Trophoblast cell (in vitro differentiated cells and primary cell): ENCODE data around the gene TSHZ2.

Source experiments
- DNase-seq, 2 donors: peaks; one replicate each; pipeline ENCODE4 v3.0.0-alpha.2; 2016
- H2AFZ ChIP-seq: 2 replicates; pipeline ENCODE4 v1.6.1; 2013; ENCODE audit warnings: low read length, moderate library complexity, mild to moderate bottlenecking; ENCODE audit not compliant: insufficient read depth, poor library complexity
- H2AK5ac ChIP-seq: 2 replicates; pipeline ENCODE4 v1.6.1; 2013; ENCODE audit warnings: mild to moderate bottlenecking, low read length
- H2BK120ac ChIP-seq: 2 replicates; pipeline ENCODE4 v1.6.1; 2013; ENCODE audit warnings: low read length, mild to moderate bottlenecking, moderate library complexity; ENCODE audit not compliant: insufficient read depth, poor library complexity
- H2BK12ac ChIP-seq: 2 replicates; pipeline ENCODE4 v1.6.1; 2013; ENCODE audit warnings: mild to moderate bottlenecking, low read length, moderate library complexity
- H2BK5ac ChIP-seq: 2 replicates; pipeline ENCODE4 v1.6.1; 2013; ENCODE audit warnings: low read length, low read depth, moderate library complexity, mild to moderate bottlenecking; ENCODE audit not compliant: poor library complexity
- H3K14ac ChIP-seq: 2 replicates; pipeline ENCODE4 v1.6.1; 2013; ENCODE audit warnings: mild to moderate bottlenecking, low read length
- H3K18ac ChIP-seq: 2 replicates; pipeline ENCODE4 v1.6.1; 2013; ENCODE audit warnings: mild to moderate bottlenecking, low read length
- H3K23ac ChIP-seq: 2 replicates; pipeline ENCODE4 v1.6.1; 2013; ENCODE audit warnings: low read length
- H3K27ac ChIP-seq: 2 replicates; pipeline ENCODE4 v1.5.1; 2013; ENCODE audit warnings: low read depth, mild to moderate bottlenecking, inconsistent platforms, low read length, moderate library complexity
- H3K27me3 ChIP-seq: 2 replicates; pipeline ENCODE4 v1.6.1; 2013; ENCODE audit warnings: inconsistent platforms, mild to moderate bottlenecking, low read length, moderate library complexity; ENCODE audit not compliant: insufficient read depth
- H3K36me3 ChIP-seq, 2 experiments: 1 replicate in 1 of 2; 2 replicates in 1 of 2; pipeline ENCODE4 v1.6.1; 2013; ENCODE audit warnings: low read length in 2 of 2, mild to moderate bottlenecking in 2 of 2, moderate library complexity in 1 of 2; ENCODE audit not compliant: insufficient read depth in 2 of 2, control insufficient read depth in 1 of 2
- H3K4ac ChIP-seq: 2 replicates; pipeline ENCODE4 v1.6.1; 2013; ENCODE audit warnings: low read depth, mild to moderate bottlenecking, low read length, moderate library complexity
- H3K4me1 ChIP-seq, 2 experiments: 1 replicate in 1 of 2; 2 replicates in 1 of 2; pipeline ENCODE4 v1.6.1; 2013; ENCODE audit warnings: low read length in 2 of 2, mild to moderate bottlenecking in 2 of 2, moderate library complexity in 1 of 2; ENCODE audit not compliant: insufficient read depth in 2 of 2, control insufficient read depth in 1 of 2
- H3K4me2 ChIP-seq: 2 replicates; pipeline ENCODE4 v1.6.1; 2013; ENCODE audit warnings: inconsistent platforms, mild to moderate bottlenecking, low read length, moderate library complexity
- H3K4me3 ChIP-seq: 2 replicates; pipeline ENCODE4 v1.5.1; 2013; ENCODE audit warnings: mild to moderate bottlenecking, low read depth, low read length, inconsistent platforms
- H3K79me1 ChIP-seq: one replicate; pipeline ENCODE4 v1.6.1; 2013; ENCODE audit warnings: low read length
- H3K79me2 ChIP-seq: 2 replicates; pipeline ENCODE4 v1.6.1; 2013; ENCODE audit warnings: low read length, mild to moderate bottlenecking; ENCODE audit not compliant: control insufficient read depth, insufficient read depth, poor library complexity
- H3K9ac ChIP-seq: 2 replicates; pipeline ENCODE4 v1.6.1; 2013; ENCODE audit warnings: mild to moderate bottlenecking, low read length
- H3K9me3 ChIP-seq: 2 replicates; pipeline ENCODE4 v1.6.1; 2013; ENCODE audit warnings: low read depth, mild to moderate bottlenecking, control low read depth, inconsistent platforms, low read length; ENCODE audit not compliant: insufficient read depth
- H4K12ac ChIP-seq: 2 replicates; pipeline ENCODE4 v1.6.1; 2013; ENCODE audit warnings: low read depth, mild to moderate bottlenecking, low read length, moderate library complexity
- H4K8ac ChIP-seq: 2 replicates; pipeline ENCODE4 v1.6.1; 2013; ENCODE audit warnings: low read depth, mild to moderate bottlenecking, low read length, moderate library complexity
- H4K91ac ChIP-seq: one replicate; pipeline ENCODE4 v1.6.1; 2013; ENCODE audit warnings: low read depth, mild to moderate bottlenecking, low read length, moderate library complexity
- WGBS: extraction: QIAGEN DNeasy Blood & Tissue Kit; methylation state at CpG from one replicate; pipeline ENCODE4 v1.1.7; 2013; ENCODE audit warnings: missing lambda C conversion rate; ENCODE audit not compliant: insufficient read length, insufficient coverage; ENCODE audit errors: extremely low coverage; 5-methylcytosine and 5-hydroxymethylcytosine counted together

Gene TSHZ2

GRCh38 chr20:52975803-52976531 is 3.8 kb downstream of the TSHZ2 start:
- no peak overlapping the region for H3K9ac ChIP-seq
- peaks cover 15% of the 10 kb centered on the region for H3K27me3 ChIP-seq
- no peak overlapping the region for H3K23ac ChIP-seq
- no peak overlapping the region for H3K18ac ChIP-seq
- no peak for DNase-seq
- H3K4me3 ChIP-seq: no peak overlapping the region
- no peak overlapping the region for H3K14ac ChIP-seq
- peaks cover 0 to 7% of the 10 kb centered on the region in 2 experiments for H3K4me1 ChIP-seq
- H3K79me2 ChIP-seq: no peaks in the 10 kb centered on the region
- H3K27ac ChIP-seq: no peak overlapping the region
- no peak overlapping the region for H3K4ac ChIP-seq
- H3K79me1 ChIP-seq: no peaks in the 10 kb centered on the region
- no CpG with 5 or more reads among the region's 3 CpGs for WGBS
- H4K91ac ChIP-seq: no peak overlapping the region
- no peak overlapping the region for H2BK120ac ChIP-seq
- H3K9me3 ChIP-seq: peaks cover 2% of the 10 kb centered on the region
- H4K8ac ChIP-seq: no peak overlapping the region
- H3K36me3 ChIP-seq: no peaks in the 10 kb centered on the region
- H2AFZ ChIP-seq: no peak overlapping the region
- no peak overlapping the region for H2AK5ac ChIP-seq
- no peak overlapping the region for H2BK5ac ChIP-seq
- no peak overlapping the region for H2BK12ac ChIP-seq
- H3K4me2 ChIP-seq: no peak overlapping the region
- no peak overlapping the region for H4K12ac ChIP-seq

DNA sequence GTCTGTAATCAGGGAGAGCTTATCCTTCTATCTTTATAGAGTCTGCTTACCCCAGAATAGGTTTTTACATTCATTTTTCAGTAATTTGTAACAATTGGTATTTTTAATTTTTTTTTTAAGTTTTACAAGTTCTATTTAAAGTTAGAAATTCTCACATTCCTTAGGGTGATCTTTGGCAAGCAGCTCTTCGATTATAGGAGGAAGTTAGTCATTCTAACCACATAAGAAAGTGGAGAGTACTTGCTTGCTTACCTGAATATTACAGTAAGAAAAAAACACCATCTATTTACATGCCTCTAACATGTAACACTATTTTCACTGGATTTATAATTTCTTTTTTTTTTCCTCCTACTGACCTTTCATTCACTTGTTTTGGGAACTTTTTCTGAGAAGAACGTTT is 6.7 kb downstream of the TSHZ2 start:
- H3K27ac ChIP-seq: no peak overlapping the region
- no peak overlapping the region for H2BK5ac ChIP-seq
- H4K8ac ChIP-seq: no peak overlapping the region
- H2BK120ac ChIP-seq: no peak overlapping the region
- no peak overlapping the region for H3K18ac ChIP-seq
- H3K27me3 ChIP-seq: no peaks in the 10 kb centered on the region
- no peak overlapping the region for H3K14ac ChIP-seq
- no peak overlapping the region for H3K9ac ChIP-seq
- H2AFZ ChIP-seq: no peak overlapping the region
- no peaks in the 10 kb centered on the region for H3K9me3 ChIP-seq
- no peak overlapping the region for H3K4me3 ChIP-seq
- H3K4me1 ChIP-seq: no peaks in the 10 kb centered on the region
- no peaks in the 10 kb centered on the region for H3K79me2 ChIP-seq
- DNase-seq: no peak
- no peaks in the 10 kb centered on the region for H3K36me3 ChIP-seq
- H2BK12ac ChIP-seq: no peak overlapping the region
- WGBS: no CpG with 5 or more reads among the region's 2 CpGs
- H3K4ac ChIP-seq: no peak overlapping the region
- H2AK5ac ChIP-seq: no peak overlapping the region
- no peak overlapping the region for H3K4me2 ChIP-seq
- no peak overlapping the region for H4K91ac ChIP-seq
- no peak overlapping the region for H3K23ac ChIP-seq
- H3K79me1 ChIP-seq: no peaks in the 10 kb centered on the region
- no peak overlapping the region for H4K12ac ChIP-seq

DNA sequence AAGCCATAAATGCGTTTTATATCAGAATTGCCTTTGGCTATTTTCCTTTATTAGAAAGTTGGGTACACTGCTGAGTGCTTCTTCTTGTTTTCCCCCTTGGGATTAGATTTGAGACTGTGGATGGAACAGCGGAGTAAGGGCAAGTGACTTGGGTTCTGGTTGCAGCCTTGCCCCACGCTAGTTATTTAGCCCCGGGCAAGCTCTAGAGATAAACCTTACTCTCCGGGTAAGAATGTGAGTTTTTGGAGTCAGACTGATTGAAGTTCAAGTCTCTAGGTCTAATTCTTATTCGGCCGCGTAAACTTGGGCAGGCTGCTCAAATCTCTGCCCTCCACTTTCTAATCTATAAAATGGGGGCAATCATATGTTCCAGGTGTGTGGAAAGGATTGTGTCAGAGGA is 8.9 kb downstream of the TSHZ2 start:
- no peaks in the 10 kb centered on the region for H3K79me1 ChIP-seq
- no peak overlapping the region for H2AFZ ChIP-seq
- no peak overlapping the region for H3K4ac ChIP-seq
- no peak overlapping the region for H2BK120ac ChIP-seq
- WGBS: no CpG with 5 or more reads among the region's 8 CpGs
- no peak overlapping the region for H4K91ac ChIP-seq
- H2BK12ac ChIP-seq: no peak overlapping the region
- no peak overlapping the region for H4K8ac ChIP-seq
- no peaks in the 10 kb centered on the region for H3K36me3 ChIP-seq
- peak in 1 of 2 donors; percentile 69 for DNase-seq
- H3K23ac ChIP-seq: no peak overlapping the region
- no peak overlapping the region for H2AK5ac ChIP-seq
- H3K18ac ChIP-seq: no peak overlapping the region
- no peak overlapping the region for H3K27ac ChIP-seq
- no peak overlapping the region for H2BK5ac ChIP-seq
- H3K4me1 ChIP-seq: no peaks in the 10 kb centered on the region
- H3K4me2 ChIP-seq: no peak overlapping the region
- no peak overlapping the region for H3K4me3 ChIP-seq
- H3K79me2 ChIP-seq: no peaks in the 10 kb centered on the region
- H3K9me3 ChIP-seq: no peaks in the 10 kb centered on the region
- no peak overlapping the region for H4K12ac ChIP-seq
- H3K14ac ChIP-seq: no peak overlapping the region
- no peak overlapping the region for H3K9ac ChIP-seq
- no peaks in the 10 kb centered on the region for H3K27me3 ChIP-seq

DNA sequence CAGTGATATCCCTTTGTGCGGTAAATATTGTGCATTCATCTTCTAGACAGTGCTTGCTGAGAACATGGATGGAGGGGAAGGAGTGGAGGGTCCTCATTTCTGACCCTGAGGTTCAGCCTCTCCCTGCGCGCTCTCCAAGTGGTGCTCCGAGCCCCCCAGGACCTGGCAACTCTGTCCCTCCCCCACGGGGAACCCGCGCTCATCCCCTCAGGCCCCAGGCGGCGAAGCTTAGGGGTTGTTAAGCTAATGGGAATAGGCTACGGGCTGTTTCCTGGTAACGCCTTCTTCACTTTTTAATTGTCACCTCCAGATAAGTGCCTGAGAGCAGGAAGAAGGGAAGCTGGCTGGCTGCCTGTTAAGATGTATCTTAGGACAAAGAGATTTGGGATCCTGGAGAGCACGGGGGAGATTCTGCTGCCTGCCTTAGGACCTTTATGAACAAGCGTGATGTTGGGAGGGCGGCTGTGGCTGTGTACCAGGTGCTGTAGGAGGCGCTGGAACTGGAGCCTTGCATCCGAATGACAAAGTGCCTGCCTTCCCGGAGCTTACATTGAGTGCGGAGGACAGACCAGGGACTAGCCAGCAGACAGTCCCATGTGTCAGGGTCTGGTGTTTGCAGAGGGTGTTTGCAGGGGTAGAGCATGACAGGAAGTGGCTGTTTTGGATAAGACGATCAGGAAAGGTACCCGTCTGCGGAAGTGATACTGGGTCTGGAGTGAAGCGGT is 11.7 kb downstream of the TSHZ2 start:
- H3K18ac ChIP-seq: no peak overlapping the region
- H3K9ac ChIP-seq: no peak overlapping the region
- no peak for DNase-seq
- H3K23ac ChIP-seq: no peak overlapping the region
- no peak overlapping the region for H3K4me3 ChIP-seq
- no peak overlapping the region for H3K14ac ChIP-seq
- no CpG with 5 or more reads among the region's 22 CpGs for WGBS
- H3K4ac ChIP-seq: no peak overlapping the region
- H2BK5ac ChIP-seq: no peak overlapping the region
- H3K79me2 ChIP-seq: no peaks in the 10 kb centered on the region
- H3K4me2 ChIP-seq: no peak overlapping the region
- H3K27me3 ChIP-seq: no peaks in the 10 kb centered on the region
- H2BK12ac ChIP-seq: no peak overlapping the region
- H4K91ac ChIP-seq: no peak overlapping the region
- H3K4me1 ChIP-seq: no peaks in the 10 kb centered on the region
- H3K9me3 ChIP-seq: no peaks in the 10 kb centered on the region
- H3K36me3 ChIP-seq: no peaks in the 10 kb centered on the region
- H3K27ac ChIP-seq: no peak overlapping the region
- no peak overlapping the region for H2AFZ ChIP-seq
- no peak overlapping the region for H4K12ac ChIP-seq
- no peaks in the 10 kb centered on the region for H3K79me1 ChIP-seq
- no peak overlapping the region for H2AK5ac ChIP-seq
- H4K8ac ChIP-seq: no peak overlapping the region
- H2BK120ac ChIP-seq: no peak overlapping the region
